Measurements from ENCODE around the gene PHKA1.
"Not testable (repeated sequence)": the region's sequence is repeated elsewhere in the genome, so short reads cannot be mapped to it uniquely, and the experiment has no call there.

PHKA1 gene

DNA sequence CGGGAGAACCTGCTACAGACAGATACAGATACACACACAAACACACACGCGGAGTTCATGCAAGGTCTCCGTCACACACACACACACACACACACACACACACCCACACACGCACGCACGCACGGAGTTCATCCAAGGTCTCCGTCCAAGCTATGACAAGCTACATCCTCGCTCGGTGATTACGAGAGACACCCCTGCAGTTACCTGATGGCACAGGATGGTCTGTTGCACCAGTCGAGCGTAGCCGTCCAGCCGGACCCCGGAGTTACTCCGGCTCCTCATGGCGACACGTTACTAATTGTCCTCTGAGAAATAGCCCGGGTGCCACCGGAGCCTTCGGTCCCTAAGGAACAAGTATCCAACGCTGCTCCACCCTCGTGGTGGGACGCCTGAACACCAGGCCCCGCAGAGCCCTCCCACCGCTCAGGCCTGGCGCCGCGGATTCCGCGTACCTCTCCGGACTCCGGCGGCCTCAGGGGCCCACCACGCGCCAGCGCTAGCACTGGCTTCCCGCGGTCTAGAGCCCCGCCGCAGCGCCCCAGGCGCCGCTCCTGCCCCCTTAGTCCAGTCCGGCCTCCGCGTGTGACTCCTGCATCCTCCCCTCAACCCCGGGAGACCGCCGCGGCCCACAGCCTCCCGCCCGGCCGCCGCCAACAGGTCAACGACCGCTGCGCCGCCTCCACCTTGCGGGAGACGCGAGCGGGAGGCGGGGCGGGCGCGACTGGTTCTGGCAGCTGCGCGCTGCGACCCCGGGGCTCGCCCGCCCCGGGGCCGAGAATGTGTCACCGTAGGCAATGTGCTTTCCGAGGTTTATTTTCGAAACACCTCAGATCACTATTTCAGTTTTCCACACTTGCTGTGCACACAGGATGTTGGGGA is at the start of gene PHKA1:
Gene PHKA1, minus strand, starts transcription at position 708 of the 879 bp plus-strand sequence. Its CDS starts 426 bp downstream, at position 282.
- peak; percentile 8 to 32 for DNase-seq (ENCODE audit: low read depth in 1 of 2, low spot score in 1 of 2)

DNA sequence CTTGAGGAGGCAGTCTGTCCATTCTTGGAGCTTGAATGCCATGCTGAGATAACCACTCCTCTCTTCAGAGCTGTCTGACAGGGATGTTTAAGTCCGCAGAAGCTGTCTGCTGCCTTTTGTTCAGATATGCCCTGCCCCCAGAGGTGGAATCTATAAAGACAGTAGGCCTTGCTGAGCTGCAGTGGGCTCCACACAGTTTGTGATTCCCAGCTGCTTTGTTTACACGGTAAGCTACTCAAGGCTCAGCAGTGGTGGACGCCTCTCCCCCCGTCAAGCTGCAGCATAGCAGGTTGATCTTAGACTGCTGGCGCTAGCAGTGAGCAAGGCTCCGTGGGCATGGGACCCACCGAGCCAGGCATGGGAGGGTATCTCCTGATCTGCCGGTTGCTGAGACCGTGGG is 46.3 kb upstream of the PHKA1 start:
- DNase-seq (ENCODE audit: low read depth in 1 of 2, low spot score in 1 of 2) = not testable (repeated sequence)

DNA sequence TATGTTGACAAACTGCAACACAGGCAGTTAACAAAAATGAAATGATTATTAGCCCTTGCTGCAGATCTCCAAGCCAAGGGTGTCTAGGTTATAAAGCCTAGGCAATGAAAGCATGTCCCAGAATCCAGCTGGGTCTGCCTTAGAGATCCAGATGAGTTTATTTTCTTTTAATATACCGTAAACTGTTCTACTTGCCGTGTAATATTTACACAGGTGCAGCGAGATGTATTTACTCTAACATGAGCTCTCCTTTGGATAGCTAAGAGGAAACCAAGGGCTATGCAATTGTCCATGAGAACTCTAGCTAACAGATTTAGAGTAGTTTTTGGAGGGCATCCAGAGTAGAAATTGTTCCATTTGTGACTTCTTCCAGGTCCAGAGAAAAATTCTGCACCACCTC is 34.4 kb upstream of the PHKA1 start:
- not testable (repeated sequence) for DNase-seq (ENCODE audit: low read depth in 1 of 2, low spot score in 1 of 2)

DNA sequence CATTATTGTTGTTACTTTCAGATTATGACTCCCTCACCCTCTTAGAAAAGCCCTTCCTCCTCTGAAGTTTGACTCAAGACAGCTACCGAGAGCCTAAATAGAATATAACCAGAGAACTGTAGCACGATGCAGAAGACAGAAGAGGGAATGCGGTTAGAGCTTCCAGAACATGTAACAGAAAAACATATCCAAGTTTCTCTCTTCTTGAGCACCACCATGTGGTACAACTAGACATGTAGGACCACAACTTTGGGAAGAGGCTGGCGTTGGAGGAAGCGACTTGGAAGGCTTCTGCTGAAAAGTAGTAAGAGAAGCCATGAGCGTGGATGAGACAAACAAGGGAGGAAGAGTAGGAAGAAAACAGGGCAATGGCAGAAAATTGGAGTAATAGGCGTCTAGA is 31.4 kb upstream of the PHKA1 start:
- not testable (repeated sequence) for DNase-seq (ENCODE audit: low read depth in 1 of 2, low spot score in 1 of 2)

DNA sequence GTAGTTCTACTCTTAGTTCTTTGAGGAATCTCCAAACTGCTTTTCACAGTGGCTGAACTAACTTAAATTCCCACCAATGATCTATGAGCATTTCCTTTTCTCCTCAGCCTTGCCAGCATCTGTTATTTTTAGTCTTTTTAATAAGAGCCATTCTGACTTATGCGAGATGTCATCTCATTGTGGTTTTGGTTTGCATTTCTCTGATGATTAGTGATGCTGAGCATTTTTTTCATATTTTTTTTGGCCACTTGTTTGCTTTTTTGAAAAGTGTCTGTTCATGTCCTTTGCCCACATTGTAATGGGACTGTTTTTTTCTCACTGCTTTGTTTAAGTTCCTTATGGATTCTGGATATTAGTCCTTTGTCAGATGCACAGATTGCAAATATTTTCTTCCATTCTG is 21.5 kb upstream of the PHKA1 start:
- DNase-seq (ENCODE audit: low read depth in 1 of 2, low spot score in 1 of 2) = no peak

DNA sequence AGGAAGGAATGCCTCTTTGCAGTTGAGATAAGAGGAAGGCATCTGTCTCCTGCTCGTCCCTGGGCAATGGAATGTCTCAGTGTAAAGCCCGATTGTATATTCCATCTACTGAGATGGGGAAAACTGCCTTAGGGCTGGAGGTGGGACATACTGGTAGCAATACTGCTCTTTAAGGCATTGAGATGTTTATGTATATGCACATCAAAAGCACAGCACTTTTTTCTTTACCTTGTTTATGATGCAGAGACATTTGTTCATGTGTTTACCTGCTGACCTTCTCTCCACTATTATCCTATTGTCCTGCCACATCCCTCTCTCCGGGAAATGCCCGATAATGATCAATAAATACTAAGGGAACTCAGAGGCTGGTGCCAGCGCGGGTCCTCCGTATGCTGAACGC is 19.5 kb upstream of the PHKA1 start:
- not testable (repeated sequence) for DNase-seq (ENCODE audit: low read depth in 1 of 2, low spot score in 1 of 2)

DNA sequence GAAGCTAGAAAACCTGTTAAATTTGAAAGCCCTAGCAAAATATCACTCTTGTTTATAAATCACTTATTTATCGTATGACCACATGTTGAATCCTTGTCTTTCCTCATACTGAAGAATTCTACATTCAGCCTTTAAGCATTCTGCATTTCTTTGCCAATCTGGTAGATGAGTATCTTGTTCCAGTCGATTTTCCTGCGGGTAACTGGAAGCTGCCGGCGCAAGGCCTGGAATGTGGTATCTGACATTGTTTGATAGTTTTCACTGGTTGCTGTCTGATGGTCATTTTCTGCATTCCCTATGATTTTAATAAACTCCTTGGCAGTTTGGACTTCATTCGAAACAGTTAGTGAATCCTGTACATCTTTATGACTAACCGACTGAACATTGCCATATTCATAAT is 13.7 kb upstream of the PHKA1 start:
- no peak for DNase-seq (ENCODE audit: low read depth in 1 of 2, low spot score in 1 of 2)

DNA sequence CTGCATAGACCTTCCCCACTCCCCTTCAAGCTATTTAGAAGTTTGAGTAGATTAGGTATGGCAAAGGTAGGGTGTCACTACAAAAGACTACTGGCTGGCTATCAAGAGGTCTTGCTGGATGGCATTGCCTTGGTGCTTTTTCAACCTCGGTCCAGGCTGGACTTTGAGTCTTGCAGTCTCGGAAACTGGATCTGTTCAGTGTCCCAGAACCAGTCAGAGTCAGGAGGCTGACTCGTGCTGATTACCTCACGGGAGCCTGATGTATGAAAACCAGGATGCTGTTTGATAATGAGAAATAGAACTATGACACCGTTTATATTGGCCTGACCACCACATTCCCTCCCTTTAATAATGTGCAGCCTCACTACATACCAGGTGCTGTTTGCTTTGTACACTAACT is 2.7 kb upstream of the PHKA1 start:
- DNase-seq (ENCODE audit: low read depth in 1 of 2, low spot score in 1 of 2) = no peak

DNA sequence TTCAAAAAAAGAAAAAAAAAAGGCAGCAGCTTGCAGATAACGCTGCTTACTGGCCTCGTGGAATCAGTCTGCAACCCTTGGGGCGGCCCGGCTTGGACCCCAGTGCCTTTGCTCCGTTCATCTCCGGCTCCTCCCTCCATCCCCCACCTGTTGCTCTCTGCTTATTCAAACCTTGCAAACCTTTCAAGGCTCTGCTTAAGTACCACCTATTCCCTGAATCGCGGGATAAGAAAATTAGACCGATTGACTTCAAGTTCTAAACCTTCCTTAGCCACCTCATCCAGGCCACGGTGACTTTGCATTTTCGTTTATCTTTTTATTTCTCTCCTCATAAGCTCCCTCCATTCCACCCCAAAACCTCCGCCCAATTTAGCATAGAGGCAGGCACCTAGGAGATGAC is 1.4 kb upstream of the PHKA1 start:
- DNase-seq (ENCODE audit: low read depth in 1 of 2, low spot score in 1 of 2) = no peak

DNA sequence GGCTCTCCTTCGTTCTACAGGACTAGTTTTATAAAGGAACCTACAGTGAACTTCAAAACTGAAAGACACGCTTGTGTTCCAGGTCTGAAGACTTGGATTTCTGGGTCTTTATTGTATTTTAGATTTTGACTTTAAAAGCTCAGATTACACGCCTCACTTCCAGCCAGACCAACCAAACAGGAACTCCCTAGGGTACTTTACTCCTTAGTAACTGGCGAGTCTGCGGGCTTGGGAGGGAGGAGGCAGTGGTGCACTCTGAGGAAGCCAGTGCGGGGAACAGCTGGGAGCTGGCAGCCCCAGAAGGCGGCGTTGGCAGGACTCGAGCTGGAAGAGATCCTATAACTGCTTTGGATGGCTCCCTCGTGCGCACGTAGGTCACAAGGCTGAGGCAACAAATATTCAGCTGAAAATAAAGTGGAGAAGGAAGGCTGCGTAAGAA is 391 bp upstream of the PHKA1 start:
- peak in 1 of 2 donors; percentile 0 for DNase-seq (ENCODE audit: low read depth in 1 of 2, low spot score in 1 of 2)

DNA sequence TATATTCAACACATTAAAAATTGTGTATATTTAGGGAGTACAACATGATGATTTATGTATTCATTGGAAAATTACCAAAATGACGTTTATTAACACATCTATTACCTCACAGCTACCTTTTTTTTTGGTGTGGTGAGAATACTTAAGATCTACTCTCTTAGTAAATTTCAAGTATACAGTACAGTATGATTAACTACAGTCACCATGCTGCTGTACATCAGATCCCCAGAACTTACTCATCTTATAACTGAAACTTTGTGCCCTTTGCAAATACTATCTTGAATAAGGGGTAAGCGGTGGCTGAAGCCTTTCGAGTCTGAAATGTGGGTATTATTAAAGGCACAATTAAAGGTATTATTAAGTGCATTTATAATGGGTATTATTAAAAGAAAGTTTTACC is 976 bp downstream of the PHKA1 start:
- DNase-seq (ENCODE audit: low read depth in 1 of 2, low spot score in 1 of 2) = no peak

DNA sequence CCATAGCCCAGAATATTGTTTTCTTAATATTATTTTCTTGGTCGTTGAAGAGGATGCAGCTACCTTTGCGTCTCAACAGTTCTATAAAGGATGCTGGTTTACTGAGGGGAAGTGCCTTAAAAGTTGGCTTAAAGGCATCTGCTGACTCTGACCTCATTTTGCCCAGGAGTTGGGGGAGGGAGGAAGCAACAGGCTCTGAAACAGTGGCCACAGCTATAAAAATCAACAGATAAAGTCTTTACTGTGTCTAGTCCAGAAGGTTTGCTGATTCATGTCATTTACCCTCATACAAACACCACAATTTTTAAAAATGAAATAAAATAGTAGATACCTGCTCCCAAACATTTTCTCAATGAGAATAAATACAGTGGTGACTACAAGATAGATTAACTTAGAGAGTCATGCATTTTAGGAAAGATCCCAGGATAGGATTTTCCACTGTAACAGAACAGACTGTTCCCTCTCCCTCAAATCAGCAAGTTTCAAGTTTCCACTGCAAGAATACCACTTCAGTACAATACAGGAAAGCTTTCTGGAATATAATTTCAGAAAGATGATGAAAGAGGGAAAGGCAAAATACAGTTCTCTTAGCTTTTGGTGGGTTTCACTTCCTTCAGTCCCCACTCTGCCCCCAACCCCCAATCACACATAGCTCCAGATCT is 1.9 kb downstream of the PHKA1 start:
- DNase-seq (ENCODE audit: low read depth in 1 of 2, low spot score in 1 of 2) = no peak

DNA sequence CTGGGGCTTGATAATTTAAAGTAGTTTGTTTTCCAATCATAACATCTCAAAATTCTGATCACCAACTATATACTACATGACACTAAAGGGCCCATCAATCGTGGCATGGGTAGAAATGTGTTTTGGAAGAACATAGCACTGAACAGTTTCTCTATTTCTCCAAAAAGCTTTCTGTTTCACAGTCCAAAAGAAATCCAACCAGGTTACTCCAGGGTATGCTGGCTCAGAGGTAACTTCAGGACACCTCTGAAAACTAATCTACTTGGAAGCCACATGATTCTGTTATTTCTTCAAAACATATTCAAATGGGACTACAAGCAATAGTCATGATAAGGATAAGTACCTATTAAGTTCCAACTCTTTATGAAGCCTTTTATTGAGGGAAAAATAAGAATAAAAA is 8.3 kb downstream of the PHKA1 start:
- DNase-seq (ENCODE audit: low read depth in 1 of 2, low spot score in 1 of 2) = no peak

DNA sequence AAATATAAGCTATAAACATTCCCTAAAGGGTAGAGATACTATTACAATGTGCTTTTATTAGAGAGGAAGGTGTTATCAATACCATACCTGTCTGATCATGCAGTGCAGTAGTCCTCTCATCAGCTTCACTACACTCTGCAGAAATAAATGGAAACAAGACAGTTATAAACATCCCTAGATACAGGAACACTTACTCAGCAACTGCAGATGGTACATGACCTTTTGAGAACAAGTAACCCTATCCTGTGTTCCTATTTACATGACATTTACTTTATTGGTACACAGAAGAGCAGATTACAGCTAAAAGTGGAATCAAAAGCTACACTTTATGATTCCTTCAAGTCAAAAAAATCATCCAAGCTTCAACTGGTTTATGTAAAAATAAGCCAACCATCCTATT is 9.0 kb downstream of the PHKA1 start:
- DNase-seq (ENCODE audit: low read depth in 1 of 2, low spot score in 1 of 2) = no peak

DNA sequence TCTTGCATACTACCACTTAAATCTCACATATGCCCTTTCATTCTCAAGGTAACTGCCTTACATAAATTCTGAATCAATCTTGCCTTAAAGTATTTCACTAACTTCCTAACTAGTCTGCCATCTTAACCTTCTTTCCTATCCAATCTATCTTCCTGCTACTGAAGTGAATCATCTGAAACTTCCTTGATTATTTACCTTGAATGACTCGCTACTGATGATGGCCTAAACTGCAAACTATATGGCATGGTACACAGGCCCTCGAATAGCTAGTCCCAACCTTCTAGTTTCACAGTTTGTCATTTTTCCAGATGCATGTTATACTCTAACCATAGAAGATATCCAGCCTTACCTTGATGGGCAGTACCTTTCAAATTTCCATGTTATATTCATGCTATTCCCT is 19.9 kb downstream of the PHKA1 start:
- DNase-seq (ENCODE audit: low read depth in 1 of 2, low spot score in 1 of 2) = no peak

DNA sequence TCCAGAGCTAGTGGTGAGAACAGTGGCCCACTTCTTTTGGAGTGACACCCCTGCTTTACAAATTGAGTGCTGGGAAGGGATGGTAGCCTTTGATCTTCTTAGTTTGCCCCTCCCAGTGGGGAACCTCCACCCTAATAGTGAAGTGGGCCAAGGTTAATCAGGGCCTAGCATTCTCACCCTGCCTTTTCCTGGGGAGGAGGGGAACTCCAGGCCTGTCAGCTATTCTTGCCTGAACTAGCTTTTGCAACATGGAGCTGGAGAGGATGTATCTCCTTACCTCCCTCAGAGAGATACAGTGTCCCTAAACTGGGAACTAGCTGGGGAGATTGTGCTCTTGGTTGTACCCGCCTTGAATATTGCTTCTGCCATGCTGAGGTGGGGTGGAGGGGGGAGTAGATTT is 20.6 kb downstream of the PHKA1 start:
- DNase-seq (ENCODE audit: low read depth in 1 of 2, low spot score in 1 of 2) = no peak

DNA sequence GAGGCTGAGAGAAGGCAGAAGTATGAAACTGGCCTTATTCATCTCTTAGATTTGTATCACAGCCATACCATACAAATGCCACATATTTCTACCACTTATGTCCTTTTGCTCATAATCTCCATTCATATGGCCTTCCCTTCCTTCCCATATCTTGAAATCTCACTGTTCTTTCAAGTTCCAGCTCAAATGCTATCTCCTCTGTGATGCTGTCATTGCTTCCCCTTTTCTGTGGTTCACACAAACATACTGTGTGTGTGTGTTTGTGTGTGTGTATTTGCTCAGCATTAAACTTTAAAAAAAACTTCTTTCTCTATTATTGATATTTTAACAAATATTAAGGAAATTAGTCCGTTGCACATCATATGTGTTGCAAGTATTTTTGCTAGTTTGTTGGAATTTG is 26.7 kb downstream of the PHKA1 start:
- no peak for DNase-seq (ENCODE audit: low read depth in 1 of 2, low spot score in 1 of 2)

DNA sequence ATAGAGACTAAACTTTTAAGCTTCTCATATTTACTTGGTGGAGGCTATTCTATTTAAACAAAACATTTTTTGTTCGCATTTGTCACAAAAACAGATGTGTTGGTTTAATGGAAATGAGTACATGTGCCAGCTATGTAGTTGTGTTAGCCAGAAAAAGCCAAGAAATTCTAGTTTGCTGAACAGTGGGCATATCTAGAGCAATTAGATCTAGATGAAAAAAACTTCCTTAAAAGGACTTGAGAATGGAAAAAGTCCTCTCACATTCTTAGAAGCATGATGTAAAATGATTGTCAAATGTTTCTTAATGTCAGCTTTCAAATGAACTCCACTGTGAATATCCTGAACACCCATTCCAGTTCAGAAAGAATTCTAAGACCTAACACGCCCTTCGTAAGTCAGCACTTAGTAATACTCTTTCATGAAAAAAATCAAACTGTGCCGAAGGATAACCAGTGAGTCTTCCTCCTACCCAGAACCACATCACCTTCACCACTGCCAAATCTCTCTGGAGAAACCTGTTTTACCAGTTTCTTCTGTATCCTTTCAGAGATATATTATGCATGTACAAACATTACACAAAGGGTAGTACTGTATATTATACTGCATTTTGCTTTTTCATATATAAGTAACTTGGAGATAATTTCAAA is 28.2 kb downstream of the PHKA1 start:
- DNase-seq (ENCODE audit: low read depth in 1 of 2, low spot score in 1 of 2) = no peak

DNA sequence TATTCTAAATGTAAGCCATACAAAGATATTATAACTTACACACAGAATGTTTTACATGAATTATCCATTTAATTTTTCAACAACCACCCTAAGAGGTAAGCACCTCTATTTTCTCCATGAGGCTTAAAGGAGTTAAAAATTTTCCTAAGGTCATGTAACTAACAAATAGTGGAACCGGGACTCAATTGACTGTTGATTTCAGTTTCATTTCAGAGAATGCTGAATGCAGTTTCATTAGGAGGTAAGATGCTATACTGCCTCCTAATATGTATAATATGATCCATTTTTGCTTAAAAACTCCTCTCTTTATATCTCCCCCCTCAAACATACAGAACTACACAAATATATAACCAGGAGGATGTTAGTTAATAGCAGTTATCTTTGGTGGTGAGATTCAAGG is 29.1 kb downstream of the PHKA1 start:
- DNase-seq (ENCODE audit: low read depth in 1 of 2, low spot score in 1 of 2) = no peak

DNA sequence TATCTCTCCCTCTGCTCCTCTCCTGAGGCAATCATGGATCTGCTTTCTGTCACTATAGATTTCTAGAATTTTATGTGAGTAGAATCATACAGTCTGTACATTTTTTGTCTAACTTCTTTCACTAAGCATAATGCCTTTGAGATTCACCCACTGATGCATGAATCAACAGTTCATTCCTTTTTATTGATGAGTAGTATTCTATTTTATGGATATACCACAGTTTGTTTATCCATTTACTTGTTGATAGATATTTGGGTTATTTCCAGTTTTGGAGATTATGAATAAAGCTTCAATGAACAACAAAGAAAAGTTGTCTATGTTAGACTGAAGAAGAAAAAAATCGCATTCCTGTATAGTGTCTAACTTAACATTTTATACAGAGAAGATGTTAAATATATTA is 30.5 kb downstream of the PHKA1 start:
- DNase-seq (ENCODE audit: low read depth in 1 of 2, low spot score in 1 of 2) = no peak

DNA sequence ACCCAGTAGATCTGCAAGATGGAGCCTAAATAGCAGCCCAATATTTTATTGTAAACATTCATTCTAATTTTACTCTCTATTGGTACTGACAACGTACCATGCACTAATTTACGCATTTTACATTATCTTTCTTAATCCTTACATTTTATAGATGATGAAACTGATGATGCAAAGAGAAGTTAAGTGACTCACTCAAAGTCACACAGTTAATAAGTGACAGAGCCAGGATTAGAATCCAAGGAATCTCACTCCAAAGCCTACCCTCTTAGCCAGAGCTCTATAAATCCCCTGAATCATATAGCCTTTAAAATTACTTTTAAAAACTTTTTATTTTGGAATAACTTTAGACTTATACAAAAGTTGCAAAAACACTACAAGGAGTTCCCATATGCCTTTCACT is 37.6 kb downstream of the PHKA1 start:
- no peak for DNase-seq (ENCODE audit: low read depth in 1 of 2, low spot score in 1 of 2)

DNA sequence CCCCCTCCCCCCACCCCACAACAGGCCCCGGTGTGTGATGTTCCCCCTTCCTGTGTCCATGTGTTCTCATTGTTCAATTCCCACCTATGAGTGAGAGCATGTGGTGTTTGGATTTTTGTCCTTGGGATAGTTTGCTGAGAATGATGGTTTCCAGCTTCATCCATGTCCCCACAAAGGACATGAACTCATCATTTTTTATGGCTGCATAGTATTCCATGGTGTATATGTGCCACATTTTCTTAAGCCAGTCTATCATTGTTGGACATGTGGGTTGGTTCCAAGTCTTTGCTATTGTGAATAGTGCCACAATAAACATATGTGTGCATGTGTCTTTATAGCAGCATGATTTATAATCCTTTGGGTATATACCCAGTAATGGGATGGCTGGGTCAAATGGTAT is 40.2 kb downstream of the PHKA1 start:
- DNase-seq (ENCODE audit: low read depth in 1 of 2, low spot score in 1 of 2) = not testable (repeated sequence)

All from activated CD4-positive, alpha-beta T cell treated with anti-CD3 and anti-CD28 coated beads, Interleukin-2, amount 50 U/mL, for 24 hours (primary cell).